Right lobe of liver (tissue), 4 donors: Measurements from ENCODE around the gene C12orf56.

ENCODE experiments used
- CTCF ChIP-seq, 4 donors: fragments of 200-600 bp in 3 of 4; fragments of 450-650 bp in 1 of 4; IDR thresholded peaks; one replicate each; pipeline versions ENCODE4 v1.5.1 to v1.8.0; 2016 to 2022; ENCODE audit warnings: antibody characterized with exemption in 4 of 4, mild to moderate bottlenecking in 2 of 4
- POLR2A ChIP-seq: fragments of 450-650 bp; IDR thresholded peaks from one replicate; pipeline ENCODE4 v1.6.1; 2017; ENCODE audit warnings: antibody characterized with exemption, mild to moderate bottlenecking
- donor health status: DM: no; HTN: no; CAD: no.
- donor health status: DM: no; HTN: no; CAD: no.
- donor health status: DM: no; HTN: yes; CAD: no.

- TF ChIP-seq CTCF (IDR thresholded peaks at IDR 0.05): no peak
- TF ChIP-seq POLR2A: peak; percentile 91
These were observed 13.3 kb upstream of the C12orf56 start, which contains the start of gene XPOT for GRCh38 chr12:64403707-64404469.
